ENCODE results near the gene PLXNA2. TPM values are rescaled to one million over a fixed set of nuclear protein-coding genes. Genes with fewer than 3 reads are reported as not detected.

The PLXNA2 gene
- total RNA-seq, 1 donor from 2014 or later = 9.0 TPM

GRCh38 chr1:208230668-208231529 is 13.3 kb downstream of the PLXNA2 start:
- H3K36me3 ChIP-seq (ENCODE audit: control insufficient read depth, insufficient read depth, low read length) = peaks cover 2% of the 10 kb centered on the region
- DNase-seq (ENCODE audit: low read depth) = peak; percentile 73
- H3K4me3 ChIP-seq (ENCODE audit: low read depth, low read length) = no peak overlapping the region
- no peak for TF ChIP-seq CTCF (IDR thresholded peaks at IDR 0.05; ENCODE audit: insufficient read depth, low read length, severe bottlenecking)
- FAIRE-seq = no peak
- H3K27me3 ChIP-seq (ENCODE audit: control insufficient read depth, insufficient read depth, low read length) = no peaks in the 10 kb centered on the region

- FAIRE-seq (no peak), DNase-seq (ENCODE audit: low read depth) (no peak)
- H3K36me3 ChIP-seq (ENCODE audit: control insufficient read depth, insufficient read depth, low read length) = peaks cover 2% of the 10 kb centered on the region
- H3K4me3 ChIP-seq (ENCODE audit: low read depth, low read length) = no peak overlapping the region
- TF ChIP-seq CTCF (IDR thresholded peaks at IDR 0.05; ENCODE audit: insufficient read depth, low read length, severe bottlenecking) = no peak
- no peaks in the 10 kb centered on the region for H3K27me3 ChIP-seq (ENCODE audit: control insufficient read depth, insufficient read depth, low read length)
Observed at GRCh38 chr1:208228550-208228949, 15.6 kb downstream of the PLXNA2 start.

GRCh38 chr1:208228026-208228425 is 16.2 kb downstream of the PLXNA2 start:
- DNase-seq (ENCODE audit: low read depth) = no peak
- Histone ChIP-seq H3K36me3 (ENCODE audit: control insufficient read depth, insufficient read depth, low read length) (peaks cover 2% of the 10 kb centered on the region), H3K27me3 (ENCODE audit: control insufficient read depth, insufficient read depth, low read length) (no peaks in the 10 kb centered on the region), H3K4me3 (ENCODE audit: low read depth, low read length) (no peak overlapping the region)
- no peak for TF ChIP-seq CTCF (IDR thresholded peaks at IDR 0.05; ENCODE audit: insufficient read depth, low read length, severe bottlenecking)
- FAIRE-seq = no peak

GRCh38 chr1:208227366-208227765 is 16.8 kb downstream of the PLXNA2 start:
- no peak for DNase-seq (ENCODE audit: low read depth)
- H3K4me3 ChIP-seq (ENCODE audit: low read depth, low read length) = no peak overlapping the region
- no peaks in the 10 kb centered on the region for H3K27me3 ChIP-seq (ENCODE audit: control insufficient read depth, insufficient read depth, low read length)
- TF ChIP-seq CTCF (IDR thresholded peaks at IDR 0.05; ENCODE audit: insufficient read depth, low read length, severe bottlenecking) = no peak
- FAIRE-seq = no peak
- H3K36me3 ChIP-seq (ENCODE audit: control insufficient read depth, insufficient read depth, low read length) = peaks cover 2% of the 10 kb centered on the region

- DNase-seq (ENCODE audit: low read depth) (no peak), FAIRE-seq (no peak)
- Histone ChIP-seq H3K36me3 (ENCODE audit: control insufficient read depth, insufficient read depth, low read length) (peaks cover 2% of the 10 kb centered on the region), H3K27me3 (ENCODE audit: control insufficient read depth, insufficient read depth, low read length) (no peaks in the 10 kb centered on the region), H3K4me3 (ENCODE audit: low read depth, low read length) (no peak overlapping the region)
- TF ChIP-seq CTCF (IDR thresholded peaks at IDR 0.05; ENCODE audit: insufficient read depth, low read length, severe bottlenecking) = no peak
Observed at GRCh38 chr1:208225954-208226937, 17.9 kb downstream of the PLXNA2 start.

All from bronchial epithelial cell (primary cell).